OCI-LY1 (cell line): ENCODE results near the gene PNCK.

ENCODE experiments used
- H2AFZ ChIP-seq: fragments of 200-600 bp; sonication (generic), shearing (Covaris generic); 2 replicates; pipeline ENCODE4 v1.6.0; 2014; ENCODE audit warnings: antibody characterized with exemption, mild to moderate bottlenecking, low read length
- H3F3A ChIP-seq: fragments of 200-600 bp; sonication (generic), shearing (Covaris generic); 2 replicates; pipeline ENCODE4 v1.6.0; 2014; ENCODE audit warnings: mild to moderate bottlenecking, antibody characterized with exemption, low read length, moderate library complexity; ENCODE audit not compliant: insufficient read depth
- H3K27ac ChIP-seq: fragments of 200-600 bp; sonication (generic); 2 replicates; pipeline ENCODE4 v1.5.1; 2014; ENCODE audit warnings: low read length, mixed run types, mild to moderate bottlenecking, low read depth; ENCODE audit not compliant: poor library complexity, severe bottlenecking
- H3K27me3 ChIP-seq: fragments of 200-600 bp; sonication (generic); 2 replicates; pipeline ENCODE4 v1.6.0; 2014; ENCODE audit warnings: antibody characterized with exemption, mild to moderate bottlenecking, low read length, moderate library complexity; ENCODE audit not compliant: insufficient read depth
- H3K36me3 ChIP-seq: fragments of 200-600 bp; sonication (generic); 2 replicates; pipeline ENCODE4 v1.6.1; 2014; ENCODE audit warnings: mild to moderate bottlenecking, antibody characterized with exemption, low read length, moderate library complexity, mixed read lengths; ENCODE audit not compliant: insufficient read depth
- H3K4me1 ChIP-seq: fragments of 200-600 bp; sonication (generic); 2 replicates; pipeline ENCODE4 v1.5.1; 2014; ENCODE audit warnings: mild to moderate bottlenecking, low read length, moderate library complexity; ENCODE audit not compliant: insufficient read depth, severe bottlenecking
- H3K4me2 ChIP-seq: fragments of 200-600 bp; sonication (generic), shearing (Covaris generic); 2 replicates; pipeline ENCODE4 v1.6.1; 2014; ENCODE audit warnings: low read length
- H3K4me3 ChIP-seq: fragments of 200-600 bp; sonication (generic); 2 replicates; pipeline ENCODE4 v1.5.1; 2014; ENCODE audit warnings: low read length, low read depth, mild to moderate bottlenecking, mixed read lengths; ENCODE audit not compliant: poor library complexity, severe bottlenecking
- H3K79me2 ChIP-seq: fragments of 200-600 bp; shearing (Covaris generic); 2 replicates; pipeline ENCODE4 v1.6.1; 2016; ENCODE audit warnings: mixed run types, low read length, mixed read lengths; ENCODE audit not compliant: insufficient read depth
- H3K9ac ChIP-seq: fragments of 200-600 bp; sonication (generic), shearing (Covaris generic); 2 replicates; pipeline ENCODE4 v1.6.1; 2014; ENCODE audit warnings: mild to moderate bottlenecking, low read length, mixed read lengths
- H3K9me2 ChIP-seq: fragments of 200-600 bp; sonication (generic), shearing (Covaris generic); 2 replicates; pipeline ENCODE4 v1.6.1; 2014; ENCODE audit warnings: low read depth, mild to moderate bottlenecking, low read length, mixed read lengths
- H3K9me3 ChIP-seq: fragments of 200-600 bp; shearing (Covaris generic); 2 replicates; pipeline ENCODE4 v1.6.1; 2014; ENCODE audit warnings: low read length, mixed read lengths
- H4K20me1 ChIP-seq: fragments of 200-600 bp; sonication (generic), shearing (Covaris generic); 2 replicates; pipeline ENCODE4 v1.6.0; 2016; ENCODE audit warnings: mild to moderate bottlenecking, low read length; ENCODE audit not compliant: insufficient read depth
- CTCF ChIP-seq: fragments of 200-600 bp; sonication (generic), shearing (Covaris generic); IDR thresholded peaks from 2 replicates; pipeline ENCODE4 v1.5.1; 2017; ENCODE audit warnings: mild to moderate bottlenecking, antibody characterized with exemption, low read length, moderate library complexity, mixed read lengths
- EZH2 ChIP-seq: fragments of 200-600 bp; sonication (generic), shearing (Covaris generic); IDR thresholded peaks from 2 replicates; pipeline ENCODE4 v1.8.0; 2017; ENCODE audit warnings: borderline replicate concordance, mixed run types, mild to moderate bottlenecking, antibody characterized with exemption, low read length, moderate library complexity, mixed read lengths

The PNCK gene

GRCh38 chrX:153628665-153629064 is 44.9 kb downstream of the PNCK start:
- H3K4me2 ChIP-seq: no peak overlapping the region

GRCh38 chrX:153628129-153628528 is 45.5 kb downstream of the PNCK start:
- no peaks in the 10 kb centered on the region for H4K20me1 ChIP-seq
- no peak overlapping the region for H2AFZ ChIP-seq
- H3K9ac ChIP-seq: no peak overlapping the region
- no peaks in the 10 kb centered on the region; the same call in 1 of the 2 replicates for H3K27me3 ChIP-seq
- H3K79me2 ChIP-seq: no peaks in the 10 kb centered on the region
- H3F3A ChIP-seq: no peaks in the 10 kb centered on the region
- H3K36me3 ChIP-seq: no peaks in the 10 kb centered on the region
- H3K4me3 ChIP-seq: no peak overlapping the region
- no peaks in the 10 kb centered on the region for H3K9me2 ChIP-seq
- H3K4me2 ChIP-seq: no peak overlapping the region
- no peak for TF ChIP-seq CTCF
- TF ChIP-seq EZH2: no peak
- no peaks in the 10 kb centered on the region for H3K9me3 ChIP-seq
- no peaks in the 10 kb centered on the region for H3K4me1 ChIP-seq
- no peak overlapping the region for H3K27ac ChIP-seq

More at GRCh38 chrX:153628665-153629064, 44.9 kb downstream of the PNCK start:
- TF ChIP-seq CTCF (no peak), EZH2 (no peak)
- Histone ChIP-seq H3K36me3 (no peaks in the 10 kb centered on the region), H3K79me2 (no peaks in the 10 kb centered on the region), H3K9ac (no peak overlapping the region), H3K27ac (no peak overlapping the region), H3K9me3 (no peaks in the 10 kb centered on the region), H3K4me3 (no peak overlapping the region), H3K4me1 (no peaks in the 10 kb centered on the region), H4K20me1 (no peaks in the 10 kb centered on the region), H2AFZ (no peak overlapping the region), H3F3A (no peaks in the 10 kb centered on the region), H3K9me2 (no peaks in the 10 kb centered on the region), H3K27me3 (no peaks in the 10 kb centered on the region; the same call in 1 of the 2 replicates)

- no peak overlapping the region for H3K27ac ChIP-seq
- H2AFZ ChIP-seq: no peak overlapping the region
- no peaks in the 10 kb centered on the region for H3K9me3 ChIP-seq
- no peaks in the 10 kb centered on the region for H3K4me1 ChIP-seq
- H3K9me2 ChIP-seq: no peaks in the 10 kb centered on the region
- H3K4me2 ChIP-seq: no peak overlapping the region
- no peaks in the 10 kb centered on the region for H3K36me3 ChIP-seq
- no peak for TF ChIP-seq EZH2
- TF ChIP-seq CTCF: no peak
- H4K20me1 ChIP-seq: no peaks in the 10 kb centered on the region
- H3K4me3 ChIP-seq: no peak overlapping the region
- H3F3A ChIP-seq: no peaks in the 10 kb centered on the region
- no peaks in the 10 kb centered on the region; the same call in 1 of the 2 replicates for H3K27me3 ChIP-seq
- no peak overlapping the region for H3K9ac ChIP-seq
- H3K79me2 ChIP-seq: no peaks in the 10 kb centered on the region
Observed at GRCh38 chrX:153627675-153628111, 45.9 kb downstream of the PNCK start.
